ENCODE measurements around the gene OBSCN.

DNA sequence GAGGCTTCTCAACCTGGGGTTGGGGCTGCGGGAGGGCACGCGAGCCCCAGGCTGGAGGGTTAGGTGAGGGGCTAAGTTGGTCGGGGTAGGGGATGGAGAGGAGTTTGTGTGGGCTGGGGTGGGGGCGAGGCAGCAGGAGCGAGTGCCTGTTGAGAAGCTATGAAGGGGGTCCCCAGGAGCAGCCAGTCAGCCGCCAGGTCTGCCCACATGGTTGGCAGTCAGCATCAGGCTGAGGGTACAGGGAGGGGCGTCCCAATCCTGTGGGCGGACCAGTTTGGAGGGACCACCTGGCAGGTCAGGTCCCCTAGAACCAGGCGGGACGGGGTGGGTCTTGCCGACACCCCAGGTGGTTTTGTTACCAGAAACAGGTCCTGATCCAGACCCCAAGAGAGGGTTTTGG lies 209.2 kb downstream of the OBSCN start:
- TF ChIP-seq POLR2A (IDR thresholded peaks at IDR 0.05; ENCODE audit: low read depth, low read length) (no peak), POLR2AphosphoS5 (IDR thresholded peaks at IDR 0.05; ENCODE audit: low read depth, low read length) (no peak), TAF1 (IDR thresholded peaks at IDR 0.05; ENCODE audit: low read depth, low read length) (no peak), SPI1 (IDR thresholded peaks at IDR 0.05; ENCODE audit: low read depth, low read length) (no peak), POU2F2 (IDR thresholded peaks at IDR 0.05; ENCODE audit: low read depth, low read length) (no peak), PAX5 (IDR thresholded peaks at IDR 0.05; ENCODE audit: insufficient read depth, low read length, severe bottlenecking) (no peak)

Data from GM12891 (cell line).